Naive thymus-derived CD4-positive, alpha-beta T cell (primary cell): ENCODE data around the gene MTRFR. TPM values are rescaled to one million over a fixed set of nuclear protein-coding genes. Genes with fewer than 3 reads are reported as not detected.

ENCODE experiments used
- ATAC-seq: fragments of 150-1000 bp; cut with Tn5 transposase; 2 replicates; pipeline ENCODE4 v1.10.0; 2021; ENCODE audit warnings: mild to moderate bottlenecking, moderate library complexity
- CTCF ChIA-PET: fragments of 350-600 bp; sonication (Branson Sonifier 250); formaldehyde crosslinking; loops from one replicate; lab custom pipeline; 2021; ENCODE audit warnings: antibody characterized with exemption; lab: Charles Lee
- POLR2A ChIA-PET: fragments of 350-600 bp; sonication (Branson Sonifier 250); formaldehyde crosslinking; loops from one replicate; lab custom pipeline; 2021; ENCODE audit warnings: antibody characterized with exemption, inconsistent platforms; lab: Charles Lee
- DNase-seq, 9 donors: peaks; one replicate each; pipeline versions ENCODE4 v3.0.0 to v3.0.0-alpha.2; 2020 to 2022; ENCODE audit warnings: mixed read lengths in 1 of 9
- H3K27ac ChIP-seq: one replicate; pipeline ENCODE4 v1.7.0; 2013; ENCODE audit warnings: mild to moderate bottlenecking, low read depth, low read length, moderate library complexity
- H3K27me3 ChIP-seq, 2 donors: one replicate each; pipeline ENCODE4 v1.7.0; 2013; ENCODE audit warnings: low read length in 2 of 2, mild to moderate bottlenecking in 2 of 2, moderate library complexity in 2 of 2; ENCODE audit not compliant: control insufficient read depth in 2 of 2, insufficient read depth in 2 of 2
- H3K36me3 ChIP-seq, 3 experiments: 1 replicate in 2 of 3; 2 replicates in 1 of 3; pipeline ENCODE4 v1.7.0; 2013; ENCODE audit warnings: low read length in 3 of 3, mild to moderate bottlenecking in 3 of 3, moderate library complexity in 1 of 3; ENCODE audit not compliant: insufficient read depth in 3 of 3, control insufficient read depth in 2 of 3
- H3K4me1 ChIP-seq, 2 donors: one replicate each; pipeline ENCODE4 v1.7.0; 2013; ENCODE audit warnings: low read length in 2 of 2, mild to moderate bottlenecking in 2 of 2, moderate library complexity in 1 of 2; ENCODE audit not compliant: control insufficient read depth in 2 of 2, insufficient read depth in 2 of 2
- H3K4me3 ChIP-seq: 2 replicates; pipeline ENCODE4 v1.7.0; 2013; ENCODE audit warnings: mild to moderate bottlenecking, low read length
- H3K9me3 ChIP-seq, 3 experiments: 1 replicate in 2 of 3; 2 replicates in 1 of 3; pipeline ENCODE4 v1.7.0; 2013; ENCODE audit warnings: low read length in 3 of 3; ENCODE audit not compliant: control insufficient read depth in 2 of 3
- H3K27ac Mint-ChIP-seq, 9 donors: one replicate each; pipeline ENCODE4 v1.8.0; 2020 to 2022; ENCODE audit warnings: mixed read lengths in 9 of 9, mild to moderate bottlenecking in 8 of 9, moderate library complexity in 5 of 9, inconsistent platforms in 2 of 9
- H3K27me3 Mint-ChIP-seq, 5 donors: one replicate each; pipeline ENCODE4 v1.8.0; 2021 to 2022; ENCODE audit warnings: mixed read lengths in 5 of 5, mild to moderate bottlenecking in 1 of 5
- H3K36me3 Mint-ChIP-seq, 5 donors: one replicate each; pipeline ENCODE4 v1.8.0; 2020 to 2022; ENCODE audit warnings: mixed read lengths in 5 of 5, mild to moderate bottlenecking in 3 of 5, inconsistent platforms in 1 of 5
- H3K4me1 Mint-ChIP-seq, 7 donors: one replicate each; pipeline ENCODE4 v1.8.0; 2020 to 2022; ENCODE audit warnings: mixed read lengths in 7 of 7, mild to moderate bottlenecking in 3 of 7, inconsistent platforms in 1 of 7
- H3K4me3 Mint-ChIP-seq, 10 donors: one replicate each; pipeline ENCODE4 v1.8.0; 2020 to 2022; ENCODE audit warnings: mild to moderate bottlenecking in 10 of 10, mixed read lengths in 10 of 10, moderate library complexity in 6 of 10, inconsistent platforms in 2 of 10
- H3K9me3 Mint-ChIP-seq, 11 donors: one replicate each; pipeline ENCODE4 v1.8.0; 2020 to 2022; ENCODE audit warnings: mixed read lengths in 11 of 11, mild to moderate bottlenecking in 4 of 11, inconsistent platforms in 1 of 11, moderate library complexity in 1 of 11
- intact Hi-C, 2 donors: fragments of 100-400 bp; cut with micrococcal nuclease; formaldehyde crosslinking; loops; one replicate each; pipeline ENCODE4 v1.15.1; 2023
- polyA plus RNA-seq, 2 donors: library from polyadenylated mRNA; unstranded; fragments of 300-500 nt; fragmentation: Illumina TruSeq; gene quantifications; one replicate each; pipeline ENCODE4 v1.2.3, GENCODE V29; 2021
- total RNA-seq, 6 experiments: library from RNA in 5 of 6; stranded (reverse) in 5 of 6; gene quantifications; 1 replicate in 5 of 6; 2 replicates in 1 of 6; pipeline ENCODE4 v1.2.3 and lab custom pipeline; 2021 to 2026

MTRFR gene
- total and polyA plus RNA-seq, 7 experiments from 2014 or later = 26.8 to 60.3 (median 42.6) TPM

- no peak overlapping the region for H3K27ac Mint-ChIP-seq
- intact Hi-C loops = no loop called here
- H3K4me3 ChIP-seq = no peak overlapping the region
- H3K4me1 ChIP-seq = peaks cover 8 to 18% of the 10 kb centered on the region in 2 donors
- peaks cover 7 to 33% (median 21%) of the 10 kb centered on the region in 7 donors for H3K4me1 Mint-ChIP-seq
- no peak overlapping the region for H3K27ac ChIP-seq
- no peaks in the 10 kb centered on the region for H3K27me3 ChIP-seq
- no peaks in the 10 kb centered on the region for H3K9me3 Mint-ChIP-seq
- ATAC-seq (no peak), DNase-seq (no peak)
- ChIA-PET CTCF (no interaction called here), POLR2A (no interaction called here)
- no peaks in the 10 kb centered on the region for H3K9me3 ChIP-seq
- H3K4me3 Mint-ChIP-seq = no peak overlapping the region
- H3K36me3 Mint-ChIP-seq = peaks cover 0 to 5% (median 0%) of the 10 kb centered on the region in 5 donors
- no peaks in the 10 kb centered on the region for H3K27me3 Mint-ChIP-seq
- H3K36me3 ChIP-seq = no peaks in the 10 kb centered on the region
Measured at GRCh38 chr12:123265851-123266678, 32.8 kb downstream of the MTRFR start.

DNA sequence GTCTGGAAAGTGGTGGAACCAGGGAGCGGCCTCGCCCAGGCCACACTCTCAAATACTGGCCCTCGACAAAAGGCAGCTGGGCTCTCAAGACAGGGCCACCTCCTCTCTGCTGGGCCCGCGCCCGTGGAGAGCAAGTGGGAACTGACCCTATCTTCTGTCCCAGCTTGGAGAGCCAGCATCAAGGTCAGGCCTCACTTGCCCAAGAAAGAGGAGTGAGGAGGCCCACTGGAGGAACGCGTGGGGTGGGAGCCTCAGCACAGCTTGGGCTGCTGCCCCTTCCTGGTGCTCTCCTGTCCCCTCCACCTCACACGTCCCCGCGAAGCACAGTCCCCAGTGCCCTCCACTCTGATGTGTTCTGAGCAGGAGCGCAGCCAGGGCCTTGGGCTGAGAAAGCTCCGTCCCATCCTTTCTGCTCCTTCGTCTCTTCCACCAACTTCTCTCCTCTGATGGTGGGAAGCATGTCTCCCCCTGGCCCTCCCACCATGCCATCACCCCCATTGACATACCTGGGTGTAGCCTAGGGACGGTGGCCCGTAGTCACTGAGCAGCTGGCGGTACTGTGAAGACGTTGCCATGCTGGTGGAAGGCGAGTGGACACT, 33.5 kb downstream of the MTRFR start:
- peak overlapping the region in 3 of 9 donors; percentile 15 to 51 (median 25) for H3K27ac Mint-ChIP-seq
- Histone ChIP-seq H3K27me3 (no peaks in the 10 kb centered on the region), H3K27ac (no peak overlapping the region), H3K36me3 (no peaks in the 10 kb centered on the region), H3K4me1 (peaks cover 8 to 18% of the 10 kb centered on the region in 2 donors), H3K4me3 (no peak overlapping the region), H3K9me3 (no peaks in the 10 kb centered on the region)
- intact Hi-C loops = no loop called here
- H3K4me3 Mint-ChIP-seq = no peak overlapping the region
- H3K36me3 Mint-ChIP-seq = peaks cover 0 to 5% (median 0%) of the 10 kb centered on the region in 5 donors
- DNase-seq = no peak
- no peaks in the 10 kb centered on the region for H3K27me3 Mint-ChIP-seq
- CTCF ChIA-PET = no interaction called here
- POLR2A ChIA-PET = no interaction called here
- no peaks in the 10 kb centered on the region for H3K9me3 Mint-ChIP-seq
- peaks cover 7 to 33% (median 21%) of the 10 kb centered on the region in 7 donors for H3K4me1 Mint-ChIP-seq
- ATAC-seq = no peak

- Mint-ChIP-seq H3K4me3 (peak overlapping the region in 3 of 10 donors; percentile 41 to 87 (median 78)), H3K27ac (peak overlapping the region in 7 of 9 donors; percentile 15 to 67 (median 45)), H3K4me1 (peaks cover 7 to 30% (median 21%) of the 10 kb centered on the region in 7 donors), H3K9me3 (no peaks in the 10 kb centered on the region), H3K27me3 (no peaks in the 10 kb centered on the region), H3K36me3 (peaks cover 0 to 5% (median 0%) of the 10 kb centered on the region in 5 donors)
- no peaks in the 10 kb centered on the region for H3K9me3 ChIP-seq
- CTCF ChIA-PET = no interaction called here
- DNase-seq (no peak), ATAC-seq (no peak)
- H3K4me1 ChIP-seq = peaks cover 12 to 18% of the 10 kb centered on the region in 2 donors
- POLR2A ChIA-PET = interaction anchor here (1.1 to 2.0 kb wide), 2 partner anchors 11 to 35 kb away, joined by 4 to 8 read pairs; partner anchors contain the start of genes MPHOSPH9 and MTRFR
- no peaks in the 10 kb centered on the region for H3K36me3 ChIP-seq
- H3K27me3 ChIP-seq = no peaks in the 10 kb centered on the region
- no peak overlapping the region for H3K27ac ChIP-seq
- intact Hi-C loops = no loop called here
- no peak overlapping the region for H3K4me3 ChIP-seq
Measured at GRCh38 chr12:123267335-123267920, 34.2 kb downstream of the MTRFR start.

GRCh38 chr12:123267991-123268843, 35.0 kb downstream of the MTRFR start:
- H3K36me3 Mint-ChIP-seq = peaks cover 0 to 3% (median 0%) of the 10 kb centered on the region in 5 donors
- peaks cover 7 to 32% (median 21%) of the 10 kb centered on the region in 7 donors for H3K4me1 Mint-ChIP-seq
- H3K27ac Mint-ChIP-seq = peak overlapping the region; percentile 15 to 75 (median 48)
- H3K9me3 Mint-ChIP-seq = no peaks in the 10 kb centered on the region
- no peaks in the 10 kb centered on the region for H3K9me3 ChIP-seq
- intact Hi-C loops = no loop called here
- ChIA-PET POLR2A (interaction anchor here (1.1 to 2.0 kb wide), 2 partner anchors 12 to 35 kb away, joined by 4 to 8 read pairs; partner anchors contain the start of genes MPHOSPH9 and MTRFR), CTCF (no interaction called here)
- no peak overlapping the region for H3K4me3 ChIP-seq
- DNase-seq (no peak), ATAC-seq (no peak)
- no peaks in the 10 kb centered on the region for H3K27me3 Mint-ChIP-seq
- H3K4me1 ChIP-seq = peaks cover 12 to 18% of the 10 kb centered on the region in 2 donors
- H3K27ac ChIP-seq = no peak overlapping the region
- peak overlapping the region; percentile 27 to 87 (median 78) for H3K4me3 Mint-ChIP-seq
- H3K27me3 ChIP-seq = no peaks in the 10 kb centered on the region
- no peaks in the 10 kb centered on the region for H3K36me3 ChIP-seq

GRCh38 chr12:123268850-123269249, 35.6 kb downstream of the MTRFR start:
- Histone ChIP-seq H3K9me3 (no peaks in the 10 kb centered on the region), H3K4me3 (no peak overlapping the region), H3K36me3 (no peaks in the 10 kb centered on the region), H3K27ac (no peak overlapping the region), H3K4me1 (peaks cover 12 to 18% of the 10 kb centered on the region in 2 donors), H3K27me3 (no peaks in the 10 kb centered on the region)
- Mint-ChIP-seq H3K27ac (peak overlapping the region in 7 of 9 donors; percentile 25 to 83 (median 60)), H3K36me3 (peaks cover 0 to 3% (median 0%) of the 10 kb centered on the region in 5 donors), H3K4me1 (peaks cover 7 to 32% (median 21%) of the 10 kb centered on the region in 7 donors), H3K9me3 (no peaks in the 10 kb centered on the region), H3K4me3 (peak overlapping the region in 9 of 10 donors; percentile 62 to 91 (median 79)), H3K27me3 (no peaks in the 10 kb centered on the region)
- ATAC-seq (no peak), DNase-seq (no peak)
- ChIA-PET POLR2A (interaction anchor here (1.1 to 2.0 kb wide), 3 partner anchors 12 to 36 kb away, joined by 4 to 8 read pairs (median 4); partner anchors contain the start of genes MPHOSPH9 and MTRFR), CTCF (no interaction called here)
- intact Hi-C loops = no loop called here
